ENCODE measurements around the gene ZDHHC14.

DNA sequence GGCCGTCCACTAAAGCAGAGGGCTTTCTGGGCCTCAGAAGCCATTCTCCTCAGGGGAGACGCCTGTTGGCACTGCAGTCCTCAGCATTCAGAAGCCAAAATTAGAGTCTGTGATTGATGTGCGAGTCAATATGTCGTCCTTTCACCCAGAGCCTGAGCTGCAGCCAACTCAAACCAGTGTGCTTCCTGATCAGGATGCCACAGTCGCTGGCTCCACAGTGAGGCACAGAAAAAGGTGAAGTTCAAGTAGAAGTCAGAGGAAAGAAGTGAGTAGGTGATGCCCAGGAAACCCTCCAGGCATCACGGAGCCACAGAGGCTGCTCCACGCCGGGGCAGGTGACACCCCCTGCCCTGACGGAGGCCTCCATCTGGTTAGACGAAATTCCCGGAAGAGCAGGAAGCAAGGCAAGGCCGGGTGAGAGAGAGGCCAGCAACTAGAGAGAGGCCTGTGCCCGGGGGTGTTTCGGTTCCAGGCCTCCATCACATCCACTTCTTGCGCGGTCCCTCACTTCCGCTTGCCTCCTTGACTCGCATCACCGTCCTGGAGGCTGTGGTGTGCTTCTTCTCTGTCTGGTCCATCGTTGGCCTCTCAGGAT, 264.3 kb downstream of the ZDHHC14 start:
- TF ChIP-seq CSDC2 (CRISPR knock-in tag; IDR thresholded peaks at IDR 0.05) (no peak), PPARA (CRISPR knock-in tag; IDR thresholded peaks at IDR 0.05; ENCODE audit: borderline replicate concordance) (no peak), ZFP3 (CRISPR knock-in tag; IDR thresholded peaks at IDR 0.05) (no peak), ARNTL (CRISPR knock-in tag; IDR thresholded peaks at IDR 0.05; ENCODE audit: borderline replicate concordance, low read depth) (no peak), ZNF565 (CRISPR knock-in tag; conservative IDR thresholded peaks at IDR 0.05; ENCODE audit: low read depth) (no peak), ISL1 (CRISPR knock-in tag; IDR thresholded peaks at IDR 0.05) (no peak), ZNF8 (CRISPR knock-in tag; IDR thresholded peaks at IDR 0.05) (no peak), ESRRG (CRISPR knock-in tag; IDR thresholded peaks at IDR 0.05) (no peak)
- TF ChIP-seq, protein P1, sequence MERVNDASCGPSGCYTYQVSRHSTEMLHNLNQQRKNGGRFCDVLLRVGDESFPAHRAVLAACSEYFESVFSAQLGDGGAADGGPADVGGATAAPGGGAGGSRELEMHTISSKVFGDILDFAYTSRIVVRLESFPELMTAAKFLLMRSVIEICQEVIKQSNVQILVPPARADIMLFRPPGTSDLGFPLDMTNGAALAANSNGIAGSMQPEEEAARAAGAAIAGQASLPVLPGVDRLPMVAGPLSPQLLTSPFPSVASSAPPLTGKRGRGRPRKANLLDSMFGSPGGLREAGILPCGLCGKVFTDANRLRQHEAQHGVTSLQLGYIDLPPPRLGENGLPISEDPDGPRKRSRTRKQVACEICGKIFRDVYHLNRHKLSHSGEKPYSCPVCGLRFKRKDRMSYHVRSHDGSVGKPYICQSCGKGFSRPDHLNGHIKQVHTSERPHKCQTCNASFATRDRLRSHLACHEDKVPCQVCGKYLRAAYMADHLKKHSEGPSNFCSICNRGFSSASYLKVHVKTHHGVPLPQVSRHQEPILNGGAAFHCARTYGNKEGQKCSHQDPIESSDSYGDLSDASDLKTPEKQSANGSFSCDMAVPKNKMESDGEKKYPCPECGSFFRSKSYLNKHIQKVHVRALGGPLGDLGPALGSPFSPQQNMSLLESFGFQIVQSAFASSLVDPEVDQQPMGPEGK (CRISPR knock-in tag; IDR thresholded peaks at IDR 0.05; ENCODE audit: borderline replicate concordance) = no peak
- TF ChIP-seq, protein P2, sequence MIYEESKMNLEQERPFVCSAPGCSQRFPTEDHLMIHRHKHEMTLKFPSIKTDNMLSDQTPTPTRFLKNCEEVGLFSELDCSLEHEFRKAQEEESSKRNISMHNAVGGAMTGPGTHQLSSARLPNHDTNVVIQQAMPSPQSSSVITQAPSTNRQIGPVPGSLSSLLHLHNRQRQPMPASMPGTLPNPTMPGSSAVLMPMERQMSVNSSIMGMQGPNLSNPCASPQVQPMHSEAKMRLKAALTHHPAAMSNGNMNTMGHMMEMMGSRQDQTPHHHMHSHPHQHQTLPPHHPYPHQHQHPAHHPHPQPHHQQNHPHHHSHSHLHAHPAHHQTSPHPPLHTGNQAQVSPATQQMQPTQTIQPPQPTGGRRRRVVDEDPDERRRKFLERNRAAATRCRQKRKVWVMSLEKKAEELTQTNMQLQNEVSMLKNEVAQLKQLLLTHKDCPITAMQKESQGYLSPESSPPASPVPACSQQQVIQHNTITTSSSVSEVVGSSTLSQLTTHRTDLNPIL (CRISPR knock-in tag; IDR thresholded peaks at IDR 0.05; ENCODE audit: low read depth) = no peak
- TF ChIP-seq, protein P3, sequence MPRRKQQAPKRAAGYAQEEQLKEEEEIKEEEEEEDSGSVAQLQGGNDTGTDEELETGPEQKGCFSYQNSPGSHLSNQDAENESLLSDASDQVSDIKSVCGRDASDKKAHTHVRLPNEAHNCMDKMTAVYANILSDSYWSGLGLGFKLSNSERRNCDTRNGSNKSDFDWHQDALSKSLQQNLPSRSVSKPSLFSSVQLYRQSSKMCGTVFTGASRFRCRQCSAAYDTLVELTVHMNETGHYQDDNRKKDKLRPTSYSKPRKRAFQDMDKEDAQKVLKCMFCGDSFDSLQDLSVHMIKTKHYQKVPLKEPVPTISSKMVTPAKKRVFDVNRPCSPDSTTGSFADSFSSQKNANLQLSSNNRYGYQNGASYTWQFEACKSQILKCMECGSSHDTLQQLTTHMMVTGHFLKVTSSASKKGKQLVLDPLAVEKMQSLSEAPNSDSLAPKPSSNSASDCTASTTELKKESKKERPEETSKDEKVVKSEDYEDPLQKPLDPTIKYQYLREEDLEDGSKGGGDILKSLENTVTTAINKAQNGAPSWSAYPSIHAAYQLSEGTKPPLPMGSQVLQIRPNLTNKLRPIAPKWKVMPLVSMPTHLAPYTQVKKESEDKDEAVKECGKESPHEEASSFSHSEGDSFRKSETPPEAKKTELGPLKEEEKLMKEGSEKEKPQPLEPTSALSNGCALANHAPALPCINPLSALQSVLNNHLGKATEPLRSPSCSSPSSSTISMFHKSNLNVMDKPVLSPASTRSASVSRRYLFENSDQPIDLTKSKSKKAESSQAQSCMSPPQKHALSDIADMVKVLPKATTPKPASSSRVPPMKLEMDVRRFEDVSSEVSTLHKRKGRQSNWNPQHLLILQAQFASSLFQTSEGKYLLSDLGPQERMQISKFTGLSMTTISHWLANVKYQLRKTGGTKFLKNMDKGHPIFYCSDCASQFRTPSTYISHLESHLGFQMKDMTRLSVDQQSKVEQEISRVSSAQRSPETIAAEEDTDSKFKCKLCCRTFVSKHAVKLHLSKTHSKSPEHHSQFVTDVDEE (CRISPR knock-in tag; IDR thresholded peaks at IDR 0.05) = no peak

Data from SK-N-SH treated with all-trans-retinoic acid at 6 μM for 48 hours (cell line).